DMS153 treated with DMSO at 0.1 percent for 48 hours (cell line): ENCODE data around the gene MTMR11.
"Not testable (repeated sequence)": the region's sequence is repeated elsewhere in the genome, so short reads cannot be mapped to it uniquely, and the experiment has no call there.

Experiments used
- DNase-seq: peaks from one replicate; lab custom pipeline; 2025; ENCODE audit not compliant: unreplicated experiment; lab: John Stamatoyannopoulos, UW

MTMR11 gene

DNA sequence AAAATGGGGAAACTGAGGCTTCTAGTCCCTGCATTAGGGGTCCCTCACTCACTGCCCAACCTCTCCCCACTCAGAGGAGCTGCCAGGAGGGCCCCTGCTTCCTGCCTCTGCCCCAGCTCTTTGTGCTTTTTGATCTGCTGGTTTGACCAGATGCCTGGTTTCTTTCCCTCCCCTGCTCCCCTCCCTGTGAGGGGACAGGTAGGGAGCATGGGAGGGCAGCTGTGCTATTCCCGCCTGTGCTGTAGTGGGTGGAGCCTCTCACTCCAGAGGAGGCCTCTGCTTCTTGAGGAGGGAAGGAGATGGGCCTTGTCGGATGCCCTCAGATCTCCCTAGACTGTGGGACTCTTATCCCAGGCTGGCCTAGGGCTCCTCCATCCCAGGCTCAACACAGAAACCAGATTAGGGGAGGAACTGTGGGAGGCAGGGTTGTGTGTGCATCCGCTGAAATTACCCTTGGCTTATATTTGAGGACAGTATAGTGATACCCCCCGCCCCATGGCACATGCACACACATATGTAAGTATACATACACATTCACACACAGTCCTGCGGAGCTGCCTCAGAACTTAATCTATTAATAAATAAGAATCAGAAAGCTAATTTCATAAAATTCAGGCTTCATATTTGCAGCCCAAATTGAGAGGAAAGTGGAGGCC, 32.7 kb downstream of the MTMR11 start:
- DNase-seq, result no peak

DNA sequence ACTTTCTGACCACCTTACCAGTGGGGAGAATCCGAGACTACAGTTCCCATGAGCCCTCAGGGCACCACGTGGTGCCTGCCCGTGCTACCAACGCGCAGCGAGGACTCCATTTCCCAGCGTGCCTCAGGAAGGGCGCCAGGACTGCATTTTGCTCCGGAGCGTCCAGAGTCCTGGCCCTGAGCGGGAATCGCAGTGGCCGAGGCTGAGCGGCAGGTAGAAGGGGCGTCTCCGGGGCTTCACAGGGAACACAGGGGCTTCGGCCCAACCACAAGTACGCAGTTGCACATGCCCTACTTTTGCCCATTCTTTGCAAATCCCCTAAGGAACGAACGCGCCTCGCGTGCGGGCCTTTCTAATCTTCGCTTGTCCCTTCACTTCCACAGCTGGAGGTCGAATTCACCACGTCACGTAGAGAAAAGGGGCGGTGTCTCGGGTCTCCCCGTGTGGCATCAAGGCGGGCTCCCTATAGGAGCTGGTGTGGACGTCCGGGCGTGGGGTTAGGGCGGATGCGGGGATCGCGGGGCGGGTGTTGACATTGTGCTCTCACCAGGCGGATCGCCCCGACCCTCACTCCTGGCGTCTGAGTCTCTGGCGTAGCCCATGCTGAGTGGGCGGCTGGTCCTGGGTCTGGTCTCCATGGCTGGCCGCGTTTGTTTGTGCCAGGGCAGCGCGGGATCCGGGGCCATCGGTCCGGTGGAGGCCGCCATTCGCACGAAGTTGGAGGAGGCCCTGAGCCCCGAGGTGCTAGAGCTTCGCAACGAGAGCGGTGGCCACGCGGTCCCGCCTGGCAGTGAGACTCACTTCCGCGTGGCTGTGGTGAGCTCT, 37.0 kb downstream of the MTMR11 start, which contains the start of gene BOLA1:
Gene BOLA1, plus strand, starts transcription at position 109 of the 825 bp plus-strand sequence. Its CDS starts 492 bp downstream, at position 601.
- DNase-seq, result peak; percentile 96

DNA sequence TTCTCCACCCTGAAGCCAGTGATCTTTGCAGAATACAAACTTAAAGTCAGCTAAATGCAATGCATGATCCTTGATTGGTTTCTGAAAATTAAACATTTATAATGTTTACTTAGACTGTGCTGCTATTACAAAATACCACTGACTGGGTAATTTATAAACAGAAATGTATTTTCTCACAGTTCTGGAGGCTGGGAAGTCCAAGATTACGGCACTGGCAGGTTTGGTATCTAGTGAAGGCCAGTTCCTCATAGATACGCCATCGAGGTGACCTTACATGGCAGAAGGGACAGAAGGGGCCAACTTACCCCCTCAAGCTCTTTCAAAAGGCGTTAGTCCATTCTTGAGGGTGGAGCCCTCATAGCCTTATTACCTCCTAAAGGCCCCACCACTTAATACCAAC, 40.1 kb downstream of the MTMR11 start:
- DNase-seq, result no peak

- no peak for DNase-seq
These were observed 47.7 kb downstream of the MTMR11 start for GRCh38 chr1:149888999-149889289.

DNA sequence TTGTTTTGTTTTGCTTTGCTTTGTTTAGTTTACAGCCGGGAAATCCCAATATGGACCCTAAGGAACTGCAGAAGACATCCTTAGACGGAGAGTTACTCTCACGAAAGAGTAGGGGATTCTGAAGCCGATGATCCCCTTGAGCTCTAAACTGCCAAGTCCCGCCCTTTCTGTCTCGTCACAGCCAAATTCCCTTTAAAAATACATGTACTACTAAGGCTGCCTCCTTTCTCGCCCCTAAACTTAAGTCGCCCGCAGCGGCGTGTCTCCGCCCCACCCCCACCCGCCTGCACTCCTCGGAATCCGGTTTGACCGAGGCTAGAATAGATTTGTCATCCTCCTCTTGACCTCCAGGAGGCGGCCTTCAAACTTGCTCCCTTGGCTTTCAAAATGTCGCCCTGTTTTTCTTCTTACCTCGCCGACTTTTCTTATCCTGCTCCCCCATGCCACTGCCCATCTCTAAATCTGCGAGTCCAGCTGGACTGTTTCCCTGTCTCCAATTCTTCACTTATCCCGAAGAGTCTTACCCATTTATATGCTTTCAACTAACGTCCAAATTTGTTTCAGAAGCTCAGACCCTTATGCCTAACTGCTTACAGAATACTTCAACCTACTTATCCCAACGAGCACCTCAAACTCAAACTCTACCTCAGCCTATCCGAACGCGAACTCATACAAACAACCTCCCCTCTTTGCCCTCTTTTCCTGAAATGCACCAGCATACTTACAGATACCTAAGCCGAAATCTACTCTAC, 48.3 kb downstream of the MTMR11 start:
- peak; percentile 92 for DNase-seq

- DNase-seq, result peak; percentile 99
These were observed 49.0 kb downstream of the MTMR11 start for GRCh38 chr1:149887456-149888246.

- not testable (repeated sequence) for DNase-seq
These were observed 49.6 kb downstream of the MTMR11 start for GRCh38 chr1:149887196-149887455.

GRCh38 chr1:149886396-149887195, 50.1 kb downstream of the MTMR11 start:
- peak; percentile 99 for DNase-seq

GRCh38 chr1:149886121-149886395, 50.6 kb downstream of the MTMR11 start:
- DNase-seq, result not testable (repeated sequence)

- peak; percentile 98 for DNase-seq
These were observed 51.1 kb downstream of the MTMR11 start for GRCh38 chr1:149885339-149886120.

GRCh38 chr1:149884433-149885338, 52.0 kb downstream of the MTMR11 start:
- DNase-seq, result peak; percentile 75

- no peak for DNase-seq
These were observed 53.0 kb downstream of the MTMR11 start for GRCh38 chr1:149883598-149884247.

GRCh38 chr1:149881876-149882275, 54.8 kb downstream of the MTMR11 start:
- no peak for DNase-seq

GRCh38 chr1:149879556-149879955, 57.1 kb downstream of the MTMR11 start:
- DNase-seq, result no peak
